Activated B cell treated with CpG ODN at 0.5 μM for 24 hours (primary cell): Measurements from ENCODE around the gene WFIKKN1. TPM values are rescaled to one million over a fixed set of nuclear protein-coding genes. Genes with fewer than 3 reads are reported as not detected.
A peak's percentile ranks its signal among the peaks of the same experiment; 100 is the strongest.

ENCODE experiments used
- ATAC-seq: fragments of 200-7000 bp; cut with Tn5 transposase; one replicate; pipeline ENCODE4 v1.10.0; 2021; ENCODE audit warnings: low read depth, mild to moderate bottlenecking, moderate library complexity
- CTCF ChIA-PET: fragments of 350-600 bp; sonication (Branson Sonifier 250); formaldehyde crosslinking; loops from one replicate; lab custom pipeline; 2021; ENCODE audit warnings: antibody characterized with exemption; lab: Charles Lee
- POLR2A ChIA-PET: fragments of 350-600 bp; sonication (Branson Sonifier 250); formaldehyde crosslinking; loops from one replicate; lab custom pipeline; 2021; ENCODE audit warnings: antibody characterized with exemption; lab: Charles Lee
- DNase-seq: peaks from one replicate; pipeline ENCODE4 v3.0.0; 2022
- H3K27ac Mint-ChIP-seq: one replicate; pipeline ENCODE4 v1.8.0; 2020; ENCODE audit warnings: mixed read lengths
- H3K27me3 Mint-ChIP-seq: one replicate; pipeline ENCODE4 v1.8.0; 2021; ENCODE audit warnings: mixed read lengths
- H3K36me3 Mint-ChIP-seq: one replicate; pipeline ENCODE4 v1.8.0; 2021; ENCODE audit warnings: low read depth, mixed read lengths
- H3K4me1 Mint-ChIP-seq: one replicate; pipeline ENCODE4 v1.8.0; 2021; ENCODE audit warnings: mixed read lengths
- H3K4me3 Mint-ChIP-seq: one replicate; pipeline ENCODE4 v1.8.0; 2020; ENCODE audit warnings: mild to moderate bottlenecking, mixed read lengths
- H3K9me3 Mint-ChIP-seq: one replicate; pipeline ENCODE4 v1.8.0; 2020; ENCODE audit warnings: mixed read lengths
- intact Hi-C: fragments of 100-400 bp; cut with micrococcal nuclease; formaldehyde crosslinking; loops from one replicate; pipeline ENCODE4 v1.15.1; 2024
- total RNA-seq: library from RNA; stranded (reverse); gene quantifications from 2 replicates; pipeline ENCODE4 v1.2.3, GENCODE V29; 2022
- TF ChIP-seq, protein P1 (sequence below): fragments of 200-600 bp; IDR thresholded peaks from one replicate; pipeline ENCODE4 v1.8.0; 2022; ENCODE audit warnings: antibody characterized with exemption, mild to moderate bottlenecking

Gene WFIKKN1
- total RNA-seq, 1 donor from 2014 or later = 0.47 TPM

GRCh38 chr16:636206-637080 is 5.7 kb downstream of the WFIKKN1 start, which contains the start of gene METTL26:
METTL26 (minus strand) TSS chr16:636305; CDS start chr16:636290, 15 bp downstream.
- peaks cover 30% of the 10 kb centered on the region for H3K4me1 Mint-ChIP-seq
- ChIA-PET CTCF (interaction anchor here (1.2 kb wide), 1 partner anchor 57 kb away, joined by 3 read pairs; no protein-coding TSS in a partner anchor), POLR2A (interaction anchor here (0.5 to 2.0 kb wide), 17 partner anchors 12 to 1519 kb away, joined by 3 to 14 read pairs (median 4); partner anchors contain the start of genes CAPN15, NHLRC4, PGAP6 and PIGQ)
- peak within 1 kb of the TSS; percentile 95 for H3K4me3 Mint-ChIP-seq
- peak within 1 kb of the TSS; percentile 97 for H3K27ac Mint-ChIP-seq
- ATAC-seq (peak; percentile 82), DNase-seq (peak; percentile 91)
- TF ChIP-seq, protein P1, sequence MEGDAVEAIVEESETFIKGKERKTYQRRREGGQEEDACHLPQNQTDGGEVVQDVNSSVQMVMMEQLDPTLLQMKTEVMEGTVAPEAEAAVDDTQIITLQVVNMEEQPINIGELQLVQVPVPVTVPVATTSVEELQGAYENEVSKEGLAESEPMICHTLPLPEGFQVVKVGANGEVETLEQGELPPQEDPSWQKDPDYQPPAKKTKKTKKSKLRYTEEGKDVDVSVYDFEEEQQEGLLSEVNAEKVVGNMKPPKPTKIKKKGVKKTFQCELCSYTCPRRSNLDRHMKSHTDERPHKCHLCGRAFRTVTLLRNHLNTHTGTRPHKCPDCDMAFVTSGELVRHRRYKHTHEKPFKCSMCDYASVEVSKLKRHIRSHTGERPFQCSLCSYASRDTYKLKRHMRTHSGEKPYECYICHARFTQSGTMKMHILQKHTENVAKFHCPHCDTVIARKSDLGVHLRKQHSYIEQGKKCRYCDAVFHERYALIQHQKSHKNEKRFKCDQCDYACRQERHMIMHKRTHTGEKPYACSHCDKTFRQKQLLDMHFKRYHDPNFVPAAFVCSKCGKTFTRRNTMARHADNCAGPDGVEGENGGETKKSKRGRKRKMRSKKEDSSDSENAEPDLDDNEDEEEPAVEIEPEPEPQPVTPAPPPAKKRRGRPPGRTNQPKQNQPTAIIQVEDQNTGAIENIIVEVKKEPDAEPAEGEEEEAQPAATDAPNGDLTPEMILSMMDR = no peak
- intact Hi-C loops = loop anchor here (1.0 to 2.0 kb wide), 9 partner anchors 13 to 235 kb away; partner anchors contain the start of genes CAPN15, DECR2, JMJD8 and PIGQ
- peaks cover 6% of the 10 kb centered on the region for H3K36me3 Mint-ChIP-seq
- no peaks in the 10 kb centered on the region for H3K9me3 Mint-ChIP-seq
- H3K27me3 Mint-ChIP-seq = no peaks in the 10 kb centered on the region

DNA sequence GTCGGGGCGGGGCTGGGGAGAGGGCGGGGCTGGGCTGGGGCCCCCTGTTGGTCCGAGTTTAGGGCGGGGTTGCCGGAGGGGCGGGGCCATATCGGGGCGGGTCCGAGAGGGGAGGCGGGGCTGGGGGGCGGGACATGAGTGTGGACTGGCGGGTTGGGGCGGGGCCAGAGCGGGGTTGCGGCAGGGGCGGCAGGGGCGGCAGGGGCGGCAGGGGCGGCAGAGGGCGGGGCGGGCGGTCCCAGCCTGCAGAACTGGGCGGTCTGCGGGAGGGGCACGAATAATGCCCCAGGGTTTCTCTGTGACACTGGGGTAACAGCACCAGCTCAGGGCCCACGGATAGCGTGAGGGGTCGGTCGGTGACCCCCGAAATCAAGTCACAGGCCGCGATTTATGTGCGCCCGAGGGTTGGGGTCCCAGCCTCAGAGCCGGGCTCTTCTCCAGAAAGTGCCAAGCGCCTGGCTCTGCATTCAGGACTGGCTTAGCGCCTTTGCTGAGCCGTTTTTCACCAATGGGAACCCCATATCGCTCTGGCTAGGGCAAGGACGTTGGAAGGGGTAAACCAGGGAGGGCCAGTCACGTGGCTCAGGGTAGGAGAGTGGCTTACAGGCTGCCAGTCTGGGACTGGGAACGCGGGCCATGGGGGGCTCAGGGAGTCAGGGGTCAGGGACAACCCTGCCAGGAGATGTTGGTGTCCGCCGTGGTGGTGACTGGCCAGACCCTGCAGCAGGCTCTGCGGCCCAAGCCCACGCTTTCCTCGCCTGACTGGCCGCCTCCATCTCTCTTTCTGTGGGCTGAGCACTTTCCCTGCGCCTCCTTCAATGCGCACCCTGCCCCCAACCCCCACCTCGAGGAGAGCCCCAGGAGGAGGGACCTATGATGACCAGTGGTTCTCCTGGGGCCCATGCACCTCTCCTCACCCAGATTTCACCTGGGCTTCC is 6.6 kb downstream of the WFIKKN1 start:
- CTCF ChIA-PET = no interaction called here
- POLR2A ChIA-PET = interaction anchor here (0.5 to 2.0 kb wide), 10 partner anchors 11 to 255 kb away, joined by 3 to 14 read pairs (median 8); partner anchors contain the start of genes PGAP6, RHOT2, STUB1 and WDR90
- DNase-seq = no peak
- H3K4me3 Mint-ChIP-seq = peak overlapping the region; percentile 95
- ATAC-seq = peak; percentile 70
- no peaks in the 10 kb centered on the region for H3K9me3 Mint-ChIP-seq
- peaks cover 6% of the 10 kb centered on the region for H3K36me3 Mint-ChIP-seq
- intact Hi-C loops = loop anchor here (2.0 kb wide), 1 partner anchor 23 kb away; no protein-coding TSS in a partner anchor
- TF ChIP-seq, protein P1 = no peak
- no peaks in the 10 kb centered on the region for H3K27me3 Mint-ChIP-seq
- peak overlapping the region; percentile 97 for H3K27ac Mint-ChIP-seq
- H3K4me1 Mint-ChIP-seq = peaks cover 30% of the 10 kb centered on the region

GRCh38 chr16:638034-638543 is 7.3 kb downstream of the WFIKKN1 start:
- H3K4me3 Mint-ChIP-seq = no peak overlapping the region
- TF ChIP-seq, protein P1 = no peak
- POLR2A ChIA-PET = interaction anchor here (0.7 kb wide), 1 partner anchor 69 kb away, joined by 3 read pairs; no protein-coding TSS in a partner anchor
- no peak for DNase-seq
- H3K9me3 Mint-ChIP-seq = no peaks in the 10 kb centered on the region
- H3K27me3 Mint-ChIP-seq = no peaks in the 10 kb centered on the region
- peaks cover 6% of the 10 kb centered on the region for H3K36me3 Mint-ChIP-seq
- CTCF ChIA-PET = no interaction called here
- H3K4me1 Mint-ChIP-seq = peaks cover 34% of the 10 kb centered on the region
- intact Hi-C loops = no loop called here
- H3K27ac Mint-ChIP-seq = no peak overlapping the region
- ATAC-seq = no peak

DNA sequence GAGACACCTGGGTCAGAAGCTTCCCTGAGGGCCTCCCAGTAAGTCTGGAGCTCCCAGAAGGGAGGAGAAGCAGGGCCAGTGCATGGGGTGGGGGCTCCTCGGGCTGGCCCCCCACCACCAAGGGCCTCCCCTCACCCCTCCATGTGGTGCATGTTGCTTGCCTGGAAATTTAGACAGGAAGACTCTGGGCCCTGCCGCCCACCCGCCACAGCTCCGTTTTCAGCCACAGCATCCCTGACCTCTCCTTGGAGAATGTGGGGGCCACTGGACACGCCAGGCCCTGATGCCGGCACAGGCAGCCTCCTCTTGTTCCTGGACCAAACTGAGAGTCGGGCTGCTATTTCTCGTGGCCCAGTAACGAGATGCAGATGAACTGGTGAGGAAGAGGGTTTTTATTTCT is 8.1 kb downstream of the WFIKKN1 start:
- Mint-ChIP-seq H3K4me1 (peaks cover 36% of the 10 kb centered on the region), H3K27me3 (no peaks in the 10 kb centered on the region), H3K4me3 (peak overlapping the region; percentile 11), H3K27ac (peak overlapping the region; percentile 53), H3K36me3 (peaks cover 6% of the 10 kb centered on the region), H3K9me3 (no peaks in the 10 kb centered on the region)
- TF ChIP-seq, protein P1 = no peak
- intact Hi-C loops = no loop called here
- ChIA-PET CTCF (no interaction called here), POLR2A (no interaction called here)
- ATAC-seq (no peak), DNase-seq (no peak)
